GM21619 (cell line): Measurements from ENCODE around the gene BLMH.
"Not testable (repeated sequence)": the region's sequence is repeated elsewhere in the genome, so short reads cannot be mapped to it uniquely, and the experiment has no call there.

ENCODE experiments used
- ATAC-seq: cut with Tn5 transposase; IDR thresholded peaks from one replicate; pipeline ENCODE4 v1.9.1; 2021; ENCODE audit not compliant: unreplicated experiment

Gene BLMH

GRCh38 chr17:30209930-30210329, 81.8 kb downstream of the BLMH start:
- no peak for ATAC-seq

DNA sequence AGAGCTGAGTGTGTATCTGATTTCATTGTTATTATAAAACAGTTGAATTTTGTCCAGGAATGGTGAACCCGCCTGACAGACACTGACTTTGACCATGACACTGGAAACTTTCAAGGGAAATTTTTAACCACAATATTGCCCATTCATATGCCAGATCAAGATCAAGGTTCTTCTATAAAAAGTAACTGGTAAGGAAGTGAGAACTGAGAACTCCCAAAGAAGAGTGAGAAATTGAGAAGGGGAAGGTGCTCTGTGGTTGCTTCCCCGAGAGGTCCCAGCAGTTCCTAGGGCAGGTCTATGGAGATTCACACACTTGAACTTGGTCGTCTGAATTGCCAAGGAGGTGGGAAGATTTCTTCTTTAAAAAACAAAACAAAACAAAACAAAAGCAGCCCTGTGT, 83.5 kb downstream of the BLMH start:
- no peak for ATAC-seq

DNA sequence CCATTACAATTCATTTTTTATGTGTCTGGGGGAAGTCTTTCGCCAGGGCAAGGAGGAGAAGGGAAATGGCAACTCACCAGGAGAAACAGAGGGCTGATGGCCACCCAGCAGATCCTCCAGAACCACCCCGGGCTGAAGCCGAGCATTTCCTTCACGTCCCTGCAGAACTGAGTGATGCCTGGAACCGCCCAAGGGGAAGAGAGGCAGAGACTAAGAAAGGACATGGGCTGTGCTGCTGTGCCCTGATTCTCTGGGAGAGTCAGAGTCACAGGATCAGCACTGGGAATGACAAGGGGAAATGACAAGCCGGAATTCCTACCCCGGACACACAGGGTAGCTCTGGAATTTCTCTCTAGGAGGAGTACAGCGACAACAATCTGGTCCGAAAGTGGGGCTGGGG, 84.1 kb downstream of the BLMH start:
- no peak for ATAC-seq

- no peak for ATAC-seq
Observed at GRCh38 chr17:30203471-30203981, 88.2 kb downstream of the BLMH start.

DNA sequence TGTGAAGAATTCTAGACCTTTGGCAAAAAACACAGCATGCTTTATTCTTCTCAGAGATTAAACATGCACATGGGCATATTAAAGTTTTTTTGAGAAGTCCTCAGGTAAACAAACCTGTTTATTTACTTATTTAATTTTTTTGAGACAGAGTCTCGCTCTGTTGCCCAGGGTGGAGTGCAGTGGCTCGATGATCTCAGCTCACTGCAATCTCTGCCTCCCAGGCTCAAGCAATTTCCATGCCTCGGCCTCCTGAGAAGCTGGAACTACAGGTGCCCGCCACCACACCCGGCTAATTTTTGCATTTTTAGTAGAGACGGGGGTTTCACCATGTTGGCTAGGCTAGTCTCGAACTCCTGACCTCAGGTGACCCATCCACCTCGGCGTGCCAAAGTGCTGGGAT, 91.1 kb downstream of the BLMH start:
- ATAC-seq, result not testable (repeated sequence)

DNA sequence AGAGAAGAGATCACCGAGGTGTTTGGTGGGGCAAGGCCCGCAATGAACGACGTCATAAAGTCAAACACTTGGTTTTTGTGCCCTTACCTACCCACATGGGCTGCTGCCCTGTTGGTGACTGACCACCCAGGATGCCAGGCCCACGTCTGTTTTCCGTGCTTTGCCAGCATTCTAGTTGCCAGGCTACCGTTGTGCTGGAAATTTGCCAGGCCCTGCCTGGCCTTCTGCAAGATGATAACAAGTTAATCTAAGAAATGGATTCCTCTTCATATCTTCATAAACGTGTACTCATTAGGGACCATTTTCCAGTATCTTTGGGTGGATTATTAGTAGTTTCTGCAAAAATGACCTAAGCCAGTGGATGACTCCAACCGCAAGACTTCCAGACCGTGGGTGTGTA, 91.6 kb downstream of the BLMH start:
- no peak for ATAC-seq

GRCh38 chr17:30199600-30199999, 92.1 kb downstream of the BLMH start:
- ATAC-seq, result no peak
